H1 (cell line): ENCODE data around the gene FOXO6. TPM values are rescaled to one million over a fixed set of nuclear protein-coding genes. Genes with fewer than 3 reads are reported as not detected.
A peak's percentile ranks its signal among the peaks of the same experiment; 100 is the strongest.

Source experiments
- CTCF ChIA-PET: fragments of 300-600 bp; sonication (Branson Sonifier 250); formaldehyde crosslinking; loops from one replicate; lab custom pipeline; 2021; ENCODE audit not compliant: partially characterized antibody; lab: Charles Lee
- POLR2A ChIA-PET: fragments of 300-600 bp; sonication (Branson Sonifier 250); formaldehyde crosslinking; loops from one replicate; lab custom pipeline; 2021; ENCODE audit warnings: inconsistent platforms; ENCODE audit not compliant: partially characterized antibody; lab: Charles Lee
- DNase-seq, 2 experiments: peaks; one replicate each; pipeline versions ENCODE4 v3.0.0 to v3.0.0-alpha.2; 2010 to 2022; ENCODE audit warnings: low spot score in 2 of 2, low read depth in 1 of 2, mixed read lengths in 1 of 2
- FAIRE-seq: peaks from 2 replicates; lab custom pipeline; 2011; peaks lifted over from hg19 to GRCh38; lab: Jason Lieb, UNC
- H2AFZ ChIP-seq: 2 replicates; pipeline ENCODE4 v1.8.1; 2012; ENCODE audit warnings: low read length, inconsistent platforms
- H2AK5ac ChIP-seq: 2 replicates; pipeline ENCODE4 v1.6.1; 2013; ENCODE audit warnings: low read depth, low read length
- H2BK120ac ChIP-seq: replicated peaks from 2 replicates; pipeline ENCODE3; 2013; ENCODE audit warnings: low read depth, low read length, inconsistent platforms
- H2BK12ac ChIP-seq: 2 replicates; pipeline ENCODE4 v1.6.1; 2013; ENCODE audit warnings: low read depth, low read length
- H2BK15ac ChIP-seq: 2 replicates; pipeline ENCODE4 v1.6.1; 2013; ENCODE audit warnings: low read length
- H2BK20ac ChIP-seq: 2 replicates; pipeline ENCODE4 v1.6.1; 2013; ENCODE audit warnings: low read length
- H2BK5ac ChIP-seq: 2 replicates; pipeline ENCODE4 v1.6.1; 2013; ENCODE audit warnings: low read depth, low read length
- H3K14ac ChIP-seq: 2 replicates; pipeline ENCODE4 v1.6.1; 2013; ENCODE audit warnings: inconsistent platforms; ENCODE audit not compliant: insufficient read length
- H3K18ac ChIP-seq: 2 replicates; pipeline ENCODE4 v1.6.1; 2013; ENCODE audit warnings: low read length; ENCODE audit errors: extremely low read depth
- H3K23ac ChIP-seq: 2 replicates; pipeline ENCODE4 v1.6.1; 2013; ENCODE audit warnings: inconsistent platforms; ENCODE audit not compliant: insufficient read length
- H3K23me2 ChIP-seq: 2 replicates; pipeline ENCODE4 v1.6.1; 2013; ENCODE audit warnings: low read depth, low read length
- H3K27ac ChIP-seq: 2 replicates; pipeline ENCODE4 v1.6.1; 2011; ENCODE audit warnings: low read depth, low read length, inconsistent platforms
- H3K27me3 ChIP-seq, 4 experiments: replicated peaks in 1 of 4; 1 replicate in 1 of 4; 2 replicates in 3 of 4; pipeline versions ENCODE4 v1.6.1 to v1.8.1; 2011 to 2013; ENCODE audit warnings: low read length in 3 of 4, mild to moderate bottlenecking in 3 of 4, inconsistent platforms in 2 of 4, mixed read lengths in 2 of 4, moderate library complexity in 1 of 4; ENCODE audit not compliant: control insufficient read depth in 3 of 4, insufficient read depth in 3 of 4; ENCODE audit errors: extremely low read depth in 1 of 4
- H3K36me3 ChIP-seq, 4 experiments: 2 replicates each; pipeline versions ENCODE4 v1.6.1 to v1.8.1; 2011 to 2013; ENCODE audit warnings: mild to moderate bottlenecking in 4 of 4, low read length in 3 of 4, moderate library complexity in 2 of 4, control low read depth in 1 of 4, inconsistent platforms in 1 of 4; ENCODE audit not compliant: insufficient read depth in 4 of 4, control insufficient read depth in 2 of 4
- H3K4ac ChIP-seq: replicated peaks from 2 replicates; pipeline ENCODE3; 2013; ENCODE audit warnings: low read length, low read depth, mixed read lengths, inconsistent platforms; ENCODE audit not compliant: insufficient read length
- H3K4me1 ChIP-seq, 4 experiments: replicated peaks in 1 of 4; 1 replicate in 1 of 4; 2 replicates in 3 of 4; pipeline versions ENCODE4 v1.6.1 to v1.8.1; 2011 to 2013; ENCODE audit warnings: low read length in 3 of 4, inconsistent platforms in 2 of 4, mixed read lengths in 1 of 4; ENCODE audit not compliant: insufficient read depth in 4 of 4, control insufficient read depth in 3 of 4
- H3K4me2 ChIP-seq, 2 experiments: 2 replicates each; pipeline versions ENCODE4 v1.6.1 to v1.8.1; 2011 to 2013; ENCODE audit warnings: low read depth in 2 of 2, low read length in 2 of 2, control low read depth in 1 of 2, inconsistent platforms in 1 of 2, mild to moderate bottlenecking in 1 of 2; ENCODE audit not compliant: insufficient read depth in 1 of 2
- H3K4me3 ChIP-seq, 4 experiments: fragments of 200-600, 300-600 bp in 1 of 4; sonication (generic), shearing (Covaris generic), sonication (Bioruptor Twin) in 1 of 4; 2 replicates each; pipeline versions ENCODE4 v1.5.1 to v1.8.1; 2011 to 2016; ENCODE audit warnings: low read length in 4 of 4, low read depth in 3 of 4, control low read depth in 2 of 4, inconsistent platforms in 2 of 4, mild to moderate bottlenecking in 2 of 4, mixed read lengths in 1 of 4, moderate library complexity in 1 of 4; ENCODE audit not compliant: insufficient read depth in 2 of 4; ENCODE audit errors: extremely low read depth in 1 of 4
- H3K56ac ChIP-seq: replicated peaks from 2 replicates; pipeline ENCODE3; 2013; ENCODE audit warnings: low read depth, mild to moderate bottlenecking, mixed read lengths, low read length, inconsistent platforms; ENCODE audit not compliant: insufficient read length
- H3K79me1 ChIP-seq: 2 replicates; pipeline ENCODE4 v1.6.1; 2013; ENCODE audit warnings: low read depth, low read length, control low read depth
- H3K79me2 ChIP-seq, 2 experiments: 2 replicates each; pipeline versions ENCODE4 v1.6.1 to v1.8.1; 2012 to 2013; ENCODE audit warnings: low read length in 2 of 2, mild to moderate bottlenecking in 2 of 2, inconsistent platforms in 1 of 2; ENCODE audit not compliant: insufficient read depth in 2 of 2, control insufficient read depth in 1 of 2
- H3K9ac ChIP-seq, 4 experiments: replicated peaks in 1 of 4; 1 replicate in 1 of 4; 2 replicates in 3 of 4; pipeline versions ENCODE4 v1.6.1 to v1.8.1; 2011 to 2013; ENCODE audit warnings: low read depth in 3 of 4, low read length in 3 of 4, control low read depth in 2 of 4, mild to moderate bottlenecking in 2 of 4, moderate library complexity in 2 of 4, inconsistent platforms in 1 of 4; ENCODE audit errors: extremely low read depth in 1 of 4
- H3K9me3 ChIP-seq, 2 experiments: 2 replicates each; pipeline versions ENCODE4 v1.6.1 to v1.8.1; 2012 to 2013; ENCODE audit warnings: mild to moderate bottlenecking in 2 of 2, moderate library complexity in 2 of 2, control low read depth in 1 of 2, inconsistent platforms in 1 of 2, low read depth in 1 of 2, low read length in 1 of 2, mixed read lengths in 1 of 2; ENCODE audit not compliant: insufficient read depth in 2 of 2
- H4K20me1 ChIP-seq, 2 experiments: replicated peaks in 1 of 2; 2 replicates each; pipeline versions ENCODE3 to v1.8.1; 2011 to 2013; ENCODE audit warnings: inconsistent platforms in 2 of 2, low read length in 2 of 2, mild to moderate bottlenecking in 1 of 2; ENCODE audit not compliant: insufficient read depth in 2 of 2, control insufficient read depth in 1 of 2
- H4K5ac ChIP-seq: 2 replicates; pipeline ENCODE4 v1.6.1; 2013; ENCODE audit warnings: low read length, low read depth, mixed read lengths, inconsistent platforms; ENCODE audit not compliant: insufficient read length
- H4K8ac ChIP-seq: 2 replicates; pipeline ENCODE4 v1.8.0; 2013; ENCODE audit warnings: mild to moderate bottlenecking, moderate library complexity, low read length, inconsistent platforms; ENCODE audit not compliant: insufficient read depth; ENCODE audit errors: extremely low read depth
- H4K91ac ChIP-seq: replicated peaks from 2 replicates; pipeline ENCODE3; 2013; ENCODE audit warnings: low read length, mixed read lengths, inconsistent platforms; ENCODE audit not compliant: insufficient read length
- BCL11A ChIP-seq, 2 experiments: IDR thresholded peaks; one replicate each; pipeline ENCODE4 v1.6.1; 2011; ENCODE audit warnings: low read depth in 2 of 2, low read length in 2 of 2, mild to moderate bottlenecking in 2 of 2
- GTF2F1 ChIP-seq: IDR thresholded peaks from 2 replicates; pipeline ENCODE4 v1.6.1; 2012; ENCODE audit warnings: low read depth, low read length, improper control_type of control experiment, borderline replicate concordance
- HDAC6 ChIP-seq: IDR thresholded peaks from one replicate; pipeline ENCODE4 v1.7.1; 2012; ENCODE audit warnings: low read depth, mild to moderate bottlenecking, inconsistent platforms, low read length, moderate library complexity
- RAD21 ChIP-seq, 2 experiments: IDR thresholded peaks in 1 of 2; conservative IDR thresholded peaks in 1 of 2; 2 replicates each; pipeline ENCODE4 v1.6.1; 2011; ENCODE audit warnings: low read depth in 2 of 2, low read length in 2 of 2, improper control_type of control experiment in 1 of 2, inconsistent platforms in 1 of 2, mild to moderate bottlenecking in 1 of 2, moderate library complexity in 1 of 2
- RFX5 ChIP-seq: IDR thresholded peaks from 2 replicates; pipeline ENCODE4 v1.6.1; 2011; ENCODE audit warnings: low read depth, low read length, improper control_type of control experiment, borderline replicate concordance
- SP4 ChIP-seq: IDR thresholded peaks from 2 replicates; pipeline ENCODE4 v1.6.1; 2012; ENCODE audit warnings: low read length, inconsistent platforms
- SUZ12 ChIP-seq: fragments of 200-600 bp; sonication (generic); IDR thresholded peaks from 2 replicates; pipeline ENCODE4 v1.6.1; 2012; ENCODE audit warnings: mild to moderate bottlenecking, inconsistent platforms, low read length, moderate library complexity, mixed read lengths
- TBP ChIP-seq: IDR thresholded peaks from 2 replicates; pipeline ENCODE4 v1.6.1; 2011; ENCODE audit warnings: low read depth, low read length, improper control_type of control experiment
- YY1 ChIP-seq: IDR thresholded peaks from 2 replicates; pipeline ENCODE4 v1.6.1; 2011; ENCODE audit warnings: low read depth, mild to moderate bottlenecking, low read length
- WGBS, 2 experiments: shearing (Covaris generic) in 1 of 2; methylation state at CpG; one replicate each; pipeline versions ENCODE4 v1.1.6 to v1.1.7; 2013 to 2015; ENCODE audit warnings: low lambda C conversion rate in 2 of 2, mixed read lengths in 2 of 2, inconsistent platforms in 1 of 2, low coverage in 1 of 2, missing lambda C conversion rate in 1 of 2; ENCODE audit not compliant: insufficient replicate concordance in 2 of 2, insufficient coverage in 1 of 2, insufficient read length in 1 of 2; ENCODE audit errors: extremely low coverage in 1 of 2, missing lambda C conversion rate in 1 of 2; 5-methylcytosine and 5-hydroxymethylcytosine counted together
- polyA plus RNA-seq, 7 experiments: library from polyadenylated mRNA; depleted of rRNA in 3 of 7; stranded (reverse) in 5 of 7; unstranded in 2 of 7; fragments of >200 nt in 5 of 7; fragments of 200-250 nt in 2 of 7; gene quantifications; 1 replicate in 5 of 7; 2 replicates in 1 of 7; 4 replicates in 1 of 7; pipeline versions ENCODE4 v1.2.1 to v1.2.3, GENCODE V29; 2011 to 2013; ENCODE audit warnings: missing spikeins in 2 of 7, mixed read lengths in 2 of 7
- total RNA-seq: library from RNA; stranded (reverse); fragmentation: NEBNext Ultra II Directional; extraction: Animal tissue kit (Norgen Biotek cat#: 25700); gene quantifications from 2 replicates; pipeline ENCODE4 v1.2.1, GENCODE V29; 2021
- TF ChIP-seq, protein P1 (sequence below): IDR thresholded peaks from 2 replicates; pipeline ENCODE4 v1.6.1; 2012; ENCODE audit warnings: inconsistent platforms
- TF ChIP-seq, protein P2 (sequence below), 3 experiments: IDR thresholded peaks; 1 replicate in 2 of 3; 2 replicates in 1 of 3; pipeline versions ENCODE4 v1.5.1 to v1.6.1; 2011; ENCODE audit warnings: low read length in 3 of 3, mild to moderate bottlenecking in 3 of 3, inconsistent platforms in 2 of 3, low read depth in 1 of 3, moderate library complexity in 1 of 3; ENCODE audit not compliant: insufficient read depth in 1 of 3; ENCODE audit errors: control extremely low read depth in 1 of 3

Gene FOXO6
- total and polyA plus RNA-seq, 2 of the 8 experiments (the other 6 are each of a cell fraction or from before 2014, with no cell fraction given): 0.59 to 3.0 TPM

GRCh38 chr1:41354956-41355355 lies 6.3 kb upstream of the FOXO6 start:
- no peaks in the 10 kb centered on the region for H3K36me3 ChIP-seq
- H3K4me3 ChIP-seq: no peak overlapping the region
- peak in 1 of 2 experiments; percentile 53 for DNase-seq
- POLR2A ChIA-PET: interaction anchor here (0.6 to 1.3 kb wide), 3 partner anchors 14 to 835 kb away, joined by 3 read pairs; no protein-coding TSS in a partner anchor
- no peak overlapping the region for H2BK15ac ChIP-seq
- H2AFZ ChIP-seq: no peak overlapping the region
- no peak overlapping the region for H3K9ac ChIP-seq
- no peak for FAIRE-seq
- no peak overlapping the region for H2BK12ac ChIP-seq
- no peaks in the 10 kb centered on the region for H3K79me2 ChIP-seq
- H2BK120ac ChIP-seq: no peak overlapping the region
- H3K14ac ChIP-seq: no peak overlapping the region
- no peak overlapping the region for H4K5ac ChIP-seq
- no peak overlapping the region for H2BK5ac ChIP-seq
- no peak overlapping the region for H3K56ac ChIP-seq
- WGBS, 2 experiments: 61% methylated on average over 3 of the region's 3 CpGs; no CpG with 5 or more reads in 1 of the 2 experiments
- H3K4me2 ChIP-seq: no peak overlapping the region
- no peak overlapping the region for H3K27ac ChIP-seq
- H3K18ac ChIP-seq: no peak overlapping the region
- peaks cover 6% of the 10 kb centered on the region; the same call in 1 of the 2 replicates for H3K23me2 ChIP-seq
- CTCF ChIA-PET: interaction anchor here (0.6 to 11.6 kb wide), 21 partner anchors 8 to 78 kb away, joined by 3 to 173 read pairs (median 6); no protein-coding TSS in a partner anchor
- H3K23ac ChIP-seq: no peak overlapping the region
- no peak overlapping the region for H4K91ac ChIP-seq
- no peaks in the 10 kb centered on the region for H4K20me1 ChIP-seq
- H4K8ac ChIP-seq: no peak overlapping the region
- H2AK5ac ChIP-seq: no peak overlapping the region
- no peaks in the 10 kb centered on the region for H3K79me1 ChIP-seq
- no peak overlapping the region for H2BK20ac ChIP-seq
- no peak overlapping the region for H3K4ac ChIP-seq
- H3K4me1 ChIP-seq: peaks cover 2 to 20% (median 15%) of the 10 kb centered on the region in 4 experiments
- H3K27me3 ChIP-seq: peaks cover 0 to 6% (median 3%) of the 10 kb centered on the region in 4 experiments; a peak in 2 of 7 replicates
- H3K9me3 ChIP-seq: no peaks in the 10 kb centered on the region
- TF ChIP-seq RAD21 (IDR thresholded peaks at IDR 0.05 in 1 of 2, conservative IDR thresholded peaks at IDR 0.05 in 1 of 2; ENCODE audit: low read depth in 2 of 2, low read length in 2 of 2) (peak; percentile 49 to 72), HDAC6 (no peak), GTF2F1 (no peak), SUZ12 (no peak), TBP (no peak), RFX5 (no peak), BCL11A (IDR thresholded peaks at IDR 0.05; ENCODE audit: low read depth in 2 of 2, low read length in 2 of 2) (no peak), YY1 (no peak), SP4 (no peak)
- TF ChIP-seq, protein P1, sequence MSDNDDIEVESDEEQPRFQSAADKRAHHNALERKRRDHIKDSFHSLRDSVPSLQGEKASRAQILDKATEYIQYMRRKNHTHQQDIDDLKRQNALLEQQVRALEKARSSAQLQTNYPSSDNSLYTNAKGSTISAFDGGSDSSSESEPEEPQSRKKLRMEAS: no peak
- TF ChIP-seq, protein P2, sequence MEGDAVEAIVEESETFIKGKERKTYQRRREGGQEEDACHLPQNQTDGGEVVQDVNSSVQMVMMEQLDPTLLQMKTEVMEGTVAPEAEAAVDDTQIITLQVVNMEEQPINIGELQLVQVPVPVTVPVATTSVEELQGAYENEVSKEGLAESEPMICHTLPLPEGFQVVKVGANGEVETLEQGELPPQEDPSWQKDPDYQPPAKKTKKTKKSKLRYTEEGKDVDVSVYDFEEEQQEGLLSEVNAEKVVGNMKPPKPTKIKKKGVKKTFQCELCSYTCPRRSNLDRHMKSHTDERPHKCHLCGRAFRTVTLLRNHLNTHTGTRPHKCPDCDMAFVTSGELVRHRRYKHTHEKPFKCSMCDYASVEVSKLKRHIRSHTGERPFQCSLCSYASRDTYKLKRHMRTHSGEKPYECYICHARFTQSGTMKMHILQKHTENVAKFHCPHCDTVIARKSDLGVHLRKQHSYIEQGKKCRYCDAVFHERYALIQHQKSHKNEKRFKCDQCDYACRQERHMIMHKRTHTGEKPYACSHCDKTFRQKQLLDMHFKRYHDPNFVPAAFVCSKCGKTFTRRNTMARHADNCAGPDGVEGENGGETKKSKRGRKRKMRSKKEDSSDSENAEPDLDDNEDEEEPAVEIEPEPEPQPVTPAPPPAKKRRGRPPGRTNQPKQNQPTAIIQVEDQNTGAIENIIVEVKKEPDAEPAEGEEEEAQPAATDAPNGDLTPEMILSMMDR (IDR thresholded peaks at IDR 0.05; ENCODE audit: control extremely low read depth in 1 of 3, insufficient read depth in 1 of 3, low read depth in 1 of 3, low read length in 3 of 3): peak; percentile 33 to 57 (median 39)
